ENCODE measurements around the gene PRRC2A.

PRRC2A gene

GRCh38 chr6:31631681-31632278 is 11.3 kb downstream of the PRRC2A start:
- H3K9ac ChIP-seq (ENCODE audit: low read length): no peak overlapping the region
- peaks cover 10% of the 10 kb centered on the region for H3K36me3 ChIP-seq (replicated peaks; ENCODE audit: insufficient read depth, low read length)
- H3K9me3 ChIP-seq (replicated peaks; ENCODE audit: insufficient read depth, low read length): no peaks in the 10 kb centered on the region
- no peak overlapping the region for H3K27ac ChIP-seq (ENCODE audit: low read length)
- H3K4me1 ChIP-seq (ENCODE audit: low read length): no peaks in the 10 kb centered on the region
- H2AFZ ChIP-seq (ENCODE audit: low read length): no peak overlapping the region
- H3K4me3 ChIP-seq (ENCODE audit: low read length): no peak overlapping the region
- peaks cover 54% of the 10 kb centered on the region for H3K79me2 ChIP-seq (ENCODE audit: low read length)
- no peak overlapping the region for H3K4me2 ChIP-seq (ENCODE audit: low read depth, low read length)
- H3K9me2 ChIP-seq (replicated peaks; ENCODE audit: insufficient read depth, low read length): no peaks in the 10 kb centered on the region
- no peak for DNase-seq
- H3K27me3 ChIP-seq (replicated peaks; ENCODE audit: insufficient read depth, low read length): no peaks in the 10 kb centered on the region
- no peaks in the 10 kb centered on the region; the same call in 1 of the 2 replicates for H4K20me1 ChIP-seq (ENCODE audit: insufficient read depth, low read length)
- peaks cover 9% of the 10 kb centered on the region; the same call in 1 of the 2 replicates for H3F3A ChIP-seq (ENCODE audit: insufficient read depth, low read length)
- TF ChIP-seq EZH2 (optimal IDR thresholded peaks at IDR 0.05; ENCODE audit: low read depth, low read length): no peak
- TF ChIP-seq EZH2phosphoT487 (IDR thresholded peaks at IDR 0.05; ENCODE audit: low read length): no peak
- TF ChIP-seq CTCF (IDR thresholded peaks at IDR 0.05; ENCODE audit: low read length): no peak

- DNase-seq: no peak
- no peak for TF ChIP-seq EZH2phosphoT487 (IDR thresholded peaks at IDR 0.05; ENCODE audit: low read length)
- TF ChIP-seq CTCF (IDR thresholded peaks at IDR 0.05; ENCODE audit: low read length): no peak
- no peak for TF ChIP-seq EZH2 (optimal IDR thresholded peaks at IDR 0.05; ENCODE audit: low read depth, low read length)
- peaks cover 13% of the 10 kb centered on the region; the same call in 1 of the 2 replicates for H3F3A ChIP-seq (ENCODE audit: insufficient read depth, low read length)
These were observed 11.9 kb downstream of the PRRC2A start for GRCh38 chr6:31632279-31632946.

GRCh38 chr6:31633447-31633846 is 12.9 kb downstream of the PRRC2A start:
- H3K79me2 ChIP-seq (ENCODE audit: low read length): peaks cover 38% of the 10 kb centered on the region
- no peaks in the 10 kb centered on the region for H3K9me2 ChIP-seq (replicated peaks; ENCODE audit: insufficient read depth, low read length)
- no peak for DNase-seq
- no peak overlapping the region for H3K4me2 ChIP-seq (ENCODE audit: low read depth, low read length)
- no peaks in the 10 kb centered on the region for H3K9me3 ChIP-seq (replicated peaks; ENCODE audit: insufficient read depth, low read length)
- no peak overlapping the region for H3K4me3 ChIP-seq (ENCODE audit: low read length)
- no peak for TF ChIP-seq EZH2 (optimal IDR thresholded peaks at IDR 0.05; ENCODE audit: low read depth, low read length)
- no peak for TF ChIP-seq CTCF (IDR thresholded peaks at IDR 0.05; ENCODE audit: low read length)
- no peak for TF ChIP-seq EZH2phosphoT487 (IDR thresholded peaks at IDR 0.05; ENCODE audit: low read length)
- no peak overlapping the region for H3K9ac ChIP-seq (ENCODE audit: low read length)
- H3K27ac ChIP-seq (ENCODE audit: low read length): no peak overlapping the region
- H3F3A ChIP-seq (ENCODE audit: insufficient read depth, low read length): peaks cover 20% of the 10 kb centered on the region; the same call in 1 of the 2 replicates
- H3K36me3 ChIP-seq (replicated peaks; ENCODE audit: insufficient read depth, low read length): peaks cover 6% of the 10 kb centered on the region
- H3K4me1 ChIP-seq (ENCODE audit: low read length): no peaks in the 10 kb centered on the region
- no peak overlapping the region for H2AFZ ChIP-seq (ENCODE audit: low read length)
- H3K27me3 ChIP-seq (replicated peaks; ENCODE audit: insufficient read depth, low read length): no peaks in the 10 kb centered on the region
- H4K20me1 ChIP-seq (ENCODE audit: insufficient read depth, low read length): no peaks in the 10 kb centered on the region; the same call in 1 of the 2 replicates

More at GRCh38 chr6:31632279-31632946, 11.9 kb downstream of the PRRC2A start:
- Histone ChIP-seq H2AFZ (ENCODE audit: low read length) (no peak overlapping the region), H3K4me1 (ENCODE audit: low read length) (no peaks in the 10 kb centered on the region), H4K20me1 (ENCODE audit: insufficient read depth, low read length) (no peaks in the 10 kb centered on the region; the same call in 1 of the 2 replicates), H3K27me3 (replicated peaks; ENCODE audit: insufficient read depth, low read length) (no peaks in the 10 kb centered on the region), H3K36me3 (replicated peaks; ENCODE audit: insufficient read depth, low read length) (peaks cover 9% of the 10 kb centered on the region), H3K4me2 (ENCODE audit: low read depth, low read length) (no peak overlapping the region), H3K79me2 (ENCODE audit: low read length) (peaks cover 48% of the 10 kb centered on the region), H3K9me2 (replicated peaks; ENCODE audit: insufficient read depth, low read length) (no peaks in the 10 kb centered on the region), H3K4me3 (ENCODE audit: low read length) (no peak overlapping the region), H3K9ac (ENCODE audit: low read length) (no peak overlapping the region), H3K9me3 (replicated peaks; ENCODE audit: insufficient read depth, low read length) (no peaks in the 10 kb centered on the region), H3K27ac (ENCODE audit: low read length) (no peak overlapping the region)
